ENCODE data around the gene BHMT2.

GRCh38 chr5:79053321-79053720 is 16.2 kb upstream of the BHMT2 start:
- TF ChIP-seq CTCF (IDR thresholded peaks at IDR 0.05) = no peak
- TF ChIP-seq POLR2A (IDR thresholded peaks at IDR 0.05) = no peak

Data from uterus (tissue), 2 donors.